ENCODE data around the gene TRHDE. TPM values are rescaled to one million over a fixed set of nuclear protein-coding genes. Genes with fewer than 3 reads are reported as not detected.

Gene TRHDE
- total and polyA plus RNA-seq, 2 donors from 2014 or later = 1.6 to 18.6 TPM

- Histone ChIP-seq H3K9me3 (ENCODE audit: control insufficient read depth in 2 of 3, insufficient read depth in 1 of 3, low read length in 3 of 3) (no peaks in the 10 kb centered on the region), H3K4me1 (ENCODE audit: control insufficient read depth in 2 of 3, insufficient read depth in 2 of 3, low read depth in 1 of 3, low read length in 3 of 3) (no peaks in the 10 kb centered on the region), H3K27ac (ENCODE audit: low read depth in 2 of 2, low read length in 2 of 2) (no peak overlapping the region), H3K4me3 (ENCODE audit: low read length in 3 of 3) (no peak overlapping the region), H3K36me3 (ENCODE audit: control insufficient read depth in 2 of 3, insufficient read depth in 3 of 3, low read length in 3 of 3) (no peaks in the 10 kb centered on the region), H3K9ac (ENCODE audit: low read length in 3 of 3) (no peak overlapping the region), H3K27me3 (ENCODE audit: control insufficient read depth, insufficient read depth, low read length) (no peaks in the 10 kb centered on the region)
- intact Hi-C loops (cut with DNase I) = no loop called here
- TF ChIP-seq CTCF (IDR thresholded peaks at IDR 0.05; ENCODE audit: borderline replicate concordance, extremely low read depth, insufficient read depth) = no peak
- FAIRE-seq (no peak), DNase-seq (no peak)
Observed at GRCh38 chr12:72465155-72465554, 193.0 kb downstream of the TRHDE start.

- DNase-seq = no peak
- Histone ChIP-seq H3K4me1 (ENCODE audit: control insufficient read depth in 2 of 3, insufficient read depth in 2 of 3, low read depth in 1 of 3, low read length in 3 of 3) (no peaks in the 10 kb centered on the region), H3K4me3 (ENCODE audit: low read length in 3 of 3) (no peak overlapping the region), H3K27ac (ENCODE audit: low read depth in 2 of 2, low read length in 2 of 2) (no peak overlapping the region), H3K9me3 (ENCODE audit: control insufficient read depth in 2 of 3, insufficient read depth in 1 of 3, low read length in 3 of 3) (no peaks in the 10 kb centered on the region), H3K36me3 (ENCODE audit: control insufficient read depth in 2 of 3, insufficient read depth in 3 of 3, low read length in 3 of 3) (no peaks in the 10 kb centered on the region), H3K9ac (ENCODE audit: low read length in 3 of 3) (no peak overlapping the region), H3K27me3 (ENCODE audit: control insufficient read depth, insufficient read depth, low read length) (no peaks in the 10 kb centered on the region)
- intact Hi-C loops (cut with DNase I) = no loop called here
- TF ChIP-seq CTCF (IDR thresholded peaks at IDR 0.05; ENCODE audit: borderline replicate concordance, extremely low read depth, insufficient read depth) = no peak
- no peak for FAIRE-seq
Observed at GRCh38 chr12:72465940-72466630, 193.9 kb downstream of the TRHDE start.

- Histone ChIP-seq H3K4me1 (ENCODE audit: control insufficient read depth in 2 of 3, insufficient read depth in 2 of 3, low read depth in 1 of 3, low read length in 3 of 3) (no peaks in the 10 kb centered on the region), H3K9ac (ENCODE audit: low read length in 3 of 3) (no peak overlapping the region), H3K9me3 (ENCODE audit: control insufficient read depth in 2 of 3, insufficient read depth in 1 of 3, low read length in 3 of 3) (no peaks in the 10 kb centered on the region), H3K36me3 (ENCODE audit: control insufficient read depth in 2 of 3, insufficient read depth in 3 of 3, low read length in 3 of 3) (no peaks in the 10 kb centered on the region), H3K27ac (ENCODE audit: low read depth in 2 of 2, low read length in 2 of 2) (no peak overlapping the region), H3K4me3 (ENCODE audit: low read length in 3 of 3) (no peak overlapping the region), H3K27me3 (ENCODE audit: control insufficient read depth, insufficient read depth, low read length) (no peaks in the 10 kb centered on the region)
- FAIRE-seq = no peak
- DNase-seq = no peak
- no peak for TF ChIP-seq CTCF (IDR thresholded peaks at IDR 0.05; ENCODE audit: borderline replicate concordance, extremely low read depth, insufficient read depth)
- intact Hi-C loops (cut with DNase I) = no loop called here
Observed at GRCh38 chr12:72467985-72468384, 195.8 kb downstream of the TRHDE start.

GRCh38 chr12:72468505-72468904 lies 196.3 kb downstream of the TRHDE start:
- FAIRE-seq (no peak), DNase-seq (no peak)
- Histone ChIP-seq H3K27ac (ENCODE audit: low read depth in 2 of 2, low read length in 2 of 2) (no peak overlapping the region), H3K36me3 (ENCODE audit: control insufficient read depth in 2 of 3, insufficient read depth in 3 of 3, low read length in 3 of 3) (no peaks in the 10 kb centered on the region), H3K4me1 (ENCODE audit: control insufficient read depth in 2 of 3, insufficient read depth in 2 of 3, low read depth in 1 of 3, low read length in 3 of 3) (no peaks in the 10 kb centered on the region), H3K9me3 (ENCODE audit: control insufficient read depth in 2 of 3, insufficient read depth in 1 of 3, low read length in 3 of 3) (no peaks in the 10 kb centered on the region), H3K9ac (ENCODE audit: low read length in 3 of 3) (no peak overlapping the region), H3K27me3 (ENCODE audit: control insufficient read depth, insufficient read depth, low read length) (no peaks in the 10 kb centered on the region), H3K4me3 (ENCODE audit: low read length in 3 of 3) (no peak overlapping the region)
- intact Hi-C loops (cut with DNase I) = no loop called here
- TF ChIP-seq CTCF (IDR thresholded peaks at IDR 0.05; ENCODE audit: borderline replicate concordance, extremely low read depth, insufficient read depth) = no peak
